GM23338 (cell line): ENCODE measurements around the gene SCN7A.

Experiments used
- CREB1 ChIP-seq: fragments of 250-450 bp; sonication (Bioruptor Pico); IDR thresholded peaks from 2 replicates; pipeline ENCODE4 v1.5.0; 2020; ENCODE audit warnings: low read depth, mild to moderate bottlenecking, moderate library complexity
- CTCF ChIP-seq, 2 experiments: fragments of 200-600 bp in 1 of 2; sonication (generic) in 1 of 2; conservative IDR thresholded peaks; 2 replicates each; pipeline versions ENCODE4 v1.5.1 to v1.6.1; 2016 to 2017; ENCODE audit warnings: antibody characterized with exemption in 2 of 2, low read depth in 2 of 2, mild to moderate bottlenecking in 2 of 2, moderate library complexity in 1 of 2
- ETS1 ChIP-seq: IDR thresholded peaks from 2 replicates; pipeline ENCODE4 v1.6.1; 2016; ENCODE audit warnings: antibody characterized with exemption
- POLR2AphosphoS5 ChIP-seq: IDR thresholded peaks from 2 replicates; pipeline ENCODE4 v1.6.1; 2016; ENCODE audit warnings: antibody characterized with exemption, low read depth

GRCh38 chr2:166376488-166376828 lies 117.6 kb downstream of the SCN7A start:
- TF ChIP-seq CREB1 (no peak), CTCF (conservative IDR thresholded peaks at IDR 0.05; ENCODE audit: low read depth in 2 of 2) (no peak), ETS1 (no peak), POLR2AphosphoS5 (no peak)
